Fibroblast of lung (primary cell): ENCODE results near the gene KCTD16.

ENCODE experiments used
- EZH2 ChIP-seq: IDR thresholded peaks from 2 replicates; pipeline ENCODE4 v1.5.1; 2012; ENCODE audit warnings: low read length, control low read depth, mild to moderate bottlenecking; ENCODE audit errors: missing control alignments
- TF ChIP-seq, protein P1 (sequence below), 2 donors: IDR thresholded peaks in 1 of 2; conservative IDR thresholded peaks in 1 of 2; 1 replicate in 1 of 2; 2 replicates in 1 of 2; pipeline ENCODE4 v1.5.1; 2011 to 2012; ENCODE audit warnings: low read length in 2 of 2, control low read depth in 1 of 2, inconsistent platforms in 1 of 2, low read depth in 1 of 2, mild to moderate bottlenecking in 1 of 2

DNA sequence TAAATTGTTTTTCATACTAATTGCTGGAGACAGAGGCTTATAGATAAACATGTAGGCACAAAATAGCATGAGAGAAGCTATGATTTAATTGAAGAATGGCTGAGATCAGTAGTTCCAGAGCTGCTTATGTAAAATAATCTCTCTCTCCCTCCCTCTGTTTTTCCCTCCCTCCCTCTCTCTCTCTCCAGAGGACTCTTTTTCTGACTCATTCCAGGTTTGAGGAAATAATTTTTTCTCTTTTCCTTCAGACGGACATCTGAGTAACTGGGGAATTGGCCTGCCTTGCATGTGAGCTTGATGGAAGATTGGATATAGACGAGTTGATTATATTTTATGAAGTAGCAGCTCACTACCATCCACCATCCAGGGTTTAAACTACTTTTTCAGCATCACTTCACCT lies 35.5 kb downstream of the KCTD16 start:
- TF ChIP-seq, protein P1, sequence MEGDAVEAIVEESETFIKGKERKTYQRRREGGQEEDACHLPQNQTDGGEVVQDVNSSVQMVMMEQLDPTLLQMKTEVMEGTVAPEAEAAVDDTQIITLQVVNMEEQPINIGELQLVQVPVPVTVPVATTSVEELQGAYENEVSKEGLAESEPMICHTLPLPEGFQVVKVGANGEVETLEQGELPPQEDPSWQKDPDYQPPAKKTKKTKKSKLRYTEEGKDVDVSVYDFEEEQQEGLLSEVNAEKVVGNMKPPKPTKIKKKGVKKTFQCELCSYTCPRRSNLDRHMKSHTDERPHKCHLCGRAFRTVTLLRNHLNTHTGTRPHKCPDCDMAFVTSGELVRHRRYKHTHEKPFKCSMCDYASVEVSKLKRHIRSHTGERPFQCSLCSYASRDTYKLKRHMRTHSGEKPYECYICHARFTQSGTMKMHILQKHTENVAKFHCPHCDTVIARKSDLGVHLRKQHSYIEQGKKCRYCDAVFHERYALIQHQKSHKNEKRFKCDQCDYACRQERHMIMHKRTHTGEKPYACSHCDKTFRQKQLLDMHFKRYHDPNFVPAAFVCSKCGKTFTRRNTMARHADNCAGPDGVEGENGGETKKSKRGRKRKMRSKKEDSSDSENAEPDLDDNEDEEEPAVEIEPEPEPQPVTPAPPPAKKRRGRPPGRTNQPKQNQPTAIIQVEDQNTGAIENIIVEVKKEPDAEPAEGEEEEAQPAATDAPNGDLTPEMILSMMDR (conservative IDR thresholded peaks at IDR 0.05 in 1 of 2, IDR thresholded peaks at IDR 0.05 in 1 of 2; ENCODE audit: low read depth in 1 of 2, low read length in 2 of 2), result no peak
- TF ChIP-seq EZH2, result no peak
